ENCODE data around the gene B4GALT7.
A peak's percentile ranks its signal among the peaks of the same experiment; 100 is the strongest.
"Not testable (repeated sequence)": the region's sequence is repeated elsewhere in the genome, so short reads cannot be mapped to it uniquely, and the experiment has no call there.

The B4GALT7 gene, protein sequence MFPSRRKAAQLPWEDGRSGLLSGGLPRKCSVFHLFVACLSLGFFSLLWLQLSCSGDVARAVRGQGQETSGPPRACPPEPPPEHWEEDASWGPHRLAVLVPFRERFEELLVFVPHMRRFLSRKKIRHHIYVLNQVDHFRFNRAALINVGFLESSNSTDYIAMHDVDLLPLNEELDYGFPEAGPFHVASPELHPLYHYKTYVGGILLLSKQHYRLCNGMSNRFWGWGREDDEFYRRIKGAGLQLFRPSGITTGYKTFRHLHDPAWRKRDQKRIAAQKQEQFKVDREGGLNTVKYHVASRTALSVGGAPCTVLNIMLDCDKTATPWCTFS

GRCh38 chr5:177599731-177600507 is at the start of gene B4GALT7:
Gene B4GALT7 (plus strand): TSS chr5:177600132. CDS start chr5:177600211, 79 bp downstream.
- DNase-seq (ENCODE audit: low read depth) = no peak

GRCh38 chr5:177552839-177553455 is 47.0 kb upstream of the B4GALT7 start:
- DNase-seq (ENCODE audit: low read depth) = no peak

- DNase-seq (ENCODE audit: low read depth) = no peak
Measured at GRCh38 chr5:177553671-177554429, 46.1 kb upstream of the B4GALT7 start.

GRCh38 chr5:177554474-177555111 is 45.3 kb upstream of the B4GALT7 start, which contains the start of gene FAM193B:
Gene FAM193B (minus strand): TSS chr5:177554563. CDS start chr5:177554458, 105 bp downstream.
- peak; percentile 38 for DNase-seq (ENCODE audit: low read depth)

GRCh38 chr5:177555228-177555627 is 44.7 kb upstream of the B4GALT7 start:
- no peak for DNase-seq (ENCODE audit: low read depth)

DNA sequence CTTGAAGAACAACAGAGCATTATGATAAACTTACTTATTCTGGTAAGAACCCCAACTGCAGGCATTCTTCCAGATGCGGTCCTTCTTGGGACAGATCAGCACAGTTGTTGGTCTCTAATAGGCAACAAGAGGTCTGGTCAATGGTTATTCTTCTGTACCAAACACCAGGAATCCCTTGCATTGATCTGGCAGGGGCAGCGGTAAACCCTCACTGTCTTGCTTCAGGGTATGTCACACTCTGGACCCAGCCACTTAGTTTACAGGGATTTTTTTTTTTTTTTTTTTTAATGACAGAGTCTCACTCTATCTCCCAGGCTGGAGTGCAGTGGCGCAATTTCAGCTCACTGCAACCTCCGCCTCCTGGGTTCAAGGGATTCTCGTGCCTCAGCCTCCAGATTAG is 44.3 kb upstream of the B4GALT7 start:
- DNase-seq (ENCODE audit: low read depth) = no peak

- DNase-seq (ENCODE audit: low read depth) = no peak
Measured at GRCh38 chr5:177557041-177557647, 42.8 kb upstream of the B4GALT7 start.

DNA sequence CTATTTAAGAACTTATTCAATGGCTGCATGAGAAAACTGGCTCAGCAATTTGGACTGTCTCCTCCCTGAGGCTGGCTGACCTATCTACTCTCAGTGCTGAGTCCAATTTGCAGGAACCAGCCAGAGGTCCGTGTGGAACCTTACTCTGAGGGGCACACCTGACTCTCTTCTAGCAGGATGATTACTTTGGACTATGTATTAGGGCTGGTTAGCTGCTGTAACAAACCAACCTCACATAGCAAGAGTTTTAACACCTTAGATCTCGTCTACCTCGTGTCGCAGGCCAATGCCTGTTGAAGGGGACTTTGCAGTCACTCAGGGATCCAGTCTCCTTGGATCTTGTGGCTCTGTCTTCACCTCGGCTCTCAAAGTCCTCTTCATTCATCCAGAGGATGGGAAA is 42.1 kb upstream of the B4GALT7 start:
- DNase-seq (ENCODE audit: low read depth) = no peak

DNA sequence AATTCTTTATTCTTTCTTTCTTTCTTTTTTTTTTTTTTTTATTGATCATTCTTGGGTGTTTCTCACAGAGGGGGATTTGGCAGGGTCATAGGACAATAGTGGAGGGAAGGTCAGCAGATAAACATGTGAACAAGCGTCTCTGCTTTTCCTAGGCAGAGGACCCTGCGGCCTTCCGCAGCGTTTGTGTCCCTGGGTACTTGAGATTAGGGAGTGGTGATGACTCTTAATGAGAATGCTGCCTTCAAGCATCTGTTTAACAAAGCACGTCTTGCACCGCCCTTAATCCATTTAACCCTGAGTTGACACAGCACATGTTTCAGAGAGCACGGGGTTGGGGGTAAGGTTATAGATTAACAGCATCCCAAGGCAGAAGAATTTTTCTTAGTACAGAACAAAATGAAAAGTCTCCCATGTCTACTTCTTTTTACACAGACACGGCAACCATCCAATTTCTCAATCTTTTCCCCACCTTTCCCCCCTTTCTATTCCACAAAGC is 40.4 kb upstream of the B4GALT7 start:
- not testable (repeated sequence) for DNase-seq (ENCODE audit: low read depth)

DNA sequence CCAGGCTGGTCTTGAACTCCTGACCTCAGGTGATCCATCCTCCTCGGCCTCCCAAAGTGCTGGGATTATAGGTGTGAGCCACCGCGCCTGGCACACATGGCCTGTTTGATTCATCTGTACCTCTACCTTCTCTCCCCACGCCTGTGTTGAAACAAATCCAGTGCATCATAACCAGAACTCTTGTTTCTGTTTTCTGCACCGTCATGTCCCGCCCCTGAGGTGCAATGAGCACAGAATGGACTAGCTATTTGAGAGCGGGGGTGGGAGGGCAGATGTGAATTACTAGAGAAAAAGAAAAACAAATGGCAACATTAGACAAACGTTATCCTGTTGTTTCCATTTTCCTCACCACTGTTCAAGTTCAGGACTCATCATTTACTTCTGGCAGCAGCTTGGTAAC is 34.9 kb upstream of the B4GALT7 start:
- no peak for DNase-seq (ENCODE audit: low read depth)

DNA sequence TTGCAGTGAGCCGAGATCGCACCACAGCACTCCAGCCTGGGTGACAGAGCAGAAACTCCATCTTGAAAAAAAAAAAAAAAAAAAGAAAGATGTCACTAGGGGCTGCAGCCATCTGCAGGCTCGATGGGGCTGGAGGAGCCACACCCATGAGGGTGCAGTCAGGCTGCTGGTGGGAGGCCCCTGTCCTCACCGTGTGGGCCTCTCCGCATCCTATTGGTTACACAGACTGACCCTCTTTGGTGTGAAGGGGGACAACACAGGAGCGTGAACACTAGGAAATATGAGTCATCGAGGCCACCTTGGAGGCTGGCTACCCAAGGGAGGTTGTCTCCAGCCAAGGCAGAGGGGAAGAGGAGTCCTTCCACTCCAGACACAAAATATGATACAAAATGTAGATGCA is 31.6 kb upstream of the B4GALT7 start:
- DNase-seq (ENCODE audit: low read depth) = no peak

- no peak for DNase-seq (ENCODE audit: low read depth)
Measured at GRCh38 chr5:177569894-177570293, 30.0 kb upstream of the B4GALT7 start.

- DNase-seq (ENCODE audit: low read depth) = no peak
Measured at GRCh38 chr5:177575488-177575887, 24.4 kb upstream of the B4GALT7 start.

DNA sequence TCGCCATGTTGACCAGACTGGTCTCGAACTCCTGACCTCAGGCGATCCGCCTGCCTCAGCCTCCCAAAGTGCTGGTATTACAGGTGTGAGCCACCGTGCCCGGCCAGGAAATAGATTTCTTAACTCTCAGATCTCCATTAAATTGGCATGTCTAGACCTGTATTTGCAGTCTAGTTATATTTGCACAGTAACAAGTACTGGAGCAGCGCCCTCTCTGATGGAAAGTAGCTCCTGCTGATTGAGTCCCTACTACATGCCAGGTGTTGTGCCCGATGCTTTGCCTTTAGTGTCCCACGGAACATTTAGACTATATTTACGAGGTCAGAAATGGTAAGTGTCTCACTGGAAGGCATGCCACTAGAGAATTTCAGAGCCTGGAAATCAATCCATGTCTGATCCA is 23.8 kb upstream of the B4GALT7 start:
- no peak for DNase-seq (ENCODE audit: low read depth)

DNA sequence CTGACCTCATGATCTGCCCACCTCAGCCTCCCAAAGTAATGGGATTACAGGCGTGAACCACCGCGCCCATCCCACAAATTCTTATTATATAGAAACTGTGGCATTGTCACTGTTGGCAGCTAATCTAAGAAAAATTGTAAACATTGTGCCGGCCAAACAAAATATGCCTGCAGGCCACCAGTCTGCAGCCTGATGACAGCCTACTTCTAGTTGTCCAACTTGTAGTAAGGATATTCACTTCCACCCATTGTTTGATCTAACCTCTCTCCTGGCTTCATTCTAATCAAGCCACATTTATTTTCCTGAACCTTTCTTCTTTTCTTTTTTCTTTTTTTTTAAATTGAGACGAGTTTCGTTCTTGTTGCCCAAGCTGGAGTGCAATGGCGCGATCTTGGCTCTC is 21.6 kb upstream of the B4GALT7 start:
- DNase-seq (ENCODE audit: low read depth) = no peak

DNA sequence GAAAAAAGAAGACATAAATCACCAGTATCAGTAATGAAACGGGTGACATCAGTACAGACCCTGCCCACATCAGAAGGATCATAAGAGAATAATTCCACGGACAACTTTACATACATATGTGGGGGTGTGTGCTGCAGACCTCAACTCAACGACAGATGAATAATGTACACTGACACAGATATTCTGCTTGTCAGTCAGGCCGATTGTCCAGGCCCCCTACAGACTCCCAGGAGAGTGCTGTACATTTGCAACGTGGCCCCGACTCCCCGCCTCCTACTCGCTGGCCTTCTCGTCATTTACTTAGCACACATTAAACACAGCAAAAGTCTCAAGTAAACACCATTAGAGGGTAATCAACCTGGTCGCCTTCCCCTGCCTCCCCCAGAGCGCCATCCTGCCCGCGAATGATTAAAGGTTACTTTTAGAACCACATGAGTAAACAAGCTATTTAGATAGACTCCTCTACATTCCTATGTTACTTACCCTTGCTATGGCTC is 11.5 kb upstream of the B4GALT7 start:
- DNase-seq (ENCODE audit: low read depth) = no peak

- no peak for DNase-seq (ENCODE audit: low read depth)
Measured at GRCh38 chr5:177590406-177590805, 9.5 kb upstream of the B4GALT7 start.

- no peak for DNase-seq (ENCODE audit: low read depth)
Measured at GRCh38 chr5:177591690-177592009, 8.3 kb upstream of the B4GALT7 start.

DNA sequence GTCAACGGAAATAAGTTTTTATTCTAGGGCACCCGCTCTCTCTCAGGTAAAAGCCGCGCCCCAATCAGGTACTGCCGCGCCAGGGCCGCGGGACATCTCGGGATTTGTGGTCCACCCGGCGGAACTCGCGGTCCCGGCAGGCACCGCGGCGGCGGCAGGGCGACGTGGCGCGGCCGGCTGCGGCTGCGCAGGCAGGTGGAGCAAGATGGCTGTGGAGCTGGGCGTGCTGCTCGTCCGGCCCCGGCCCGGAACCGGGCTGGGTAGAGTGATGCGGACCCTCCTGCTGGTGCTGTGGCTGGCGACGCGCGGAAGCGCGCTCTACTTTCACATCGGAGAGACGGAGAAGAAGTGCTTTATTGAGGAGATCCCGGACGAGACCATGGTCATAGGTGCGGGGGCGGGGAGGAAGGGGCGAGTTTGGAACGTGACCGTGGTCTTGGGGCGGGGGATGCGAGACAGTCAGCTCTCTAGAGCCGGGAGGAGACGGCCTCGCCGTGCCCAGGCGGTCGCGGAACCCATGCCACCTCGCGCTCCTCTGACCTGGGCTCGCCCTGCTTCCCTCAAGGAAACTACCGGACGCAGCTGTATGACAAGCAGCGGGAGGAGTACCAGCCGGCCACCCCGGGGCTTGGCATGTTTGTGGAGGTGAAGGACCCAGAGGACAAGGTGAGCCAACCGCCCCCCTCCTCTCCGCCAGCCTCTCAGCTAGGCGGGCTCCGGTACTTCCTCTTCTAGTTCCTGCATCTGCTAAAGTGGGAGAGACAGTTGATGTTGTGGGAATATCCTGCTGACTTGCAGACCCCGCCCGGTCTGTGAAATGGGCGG is 7.7 kb upstream of the B4GALT7 start, which contains the start of gene TMED9:
Gene TMED9, plus strand, starts transcription at position 194 of the 825 bp plus-strand sequence. Its CDS starts 12 bp downstream, at position 206.
- no peak for DNase-seq (ENCODE audit: low read depth)

GRCh38 chr5:177592905-177593304 is 7.0 kb upstream of the B4GALT7 start:
- DNase-seq (ENCODE audit: low read depth) = no peak

Measured in non-pigmented ciliary epithelial cell (primary cell).